Hematopoietic multipotent progenitor cell treated with erythropoietin and hydrocortisone succinate and interleukin-3 and kit ligand, for 15 days (in vitro differentiated cells): ENCODE results near the gene TMEM219.
"Not testable (repeated sequence)": the region's sequence is repeated elsewhere in the genome, so short reads cannot be mapped to it uniquely, and the experiment has no call there.

Experiments used
- DNase-seq: peaks from one replicate; pipeline ENCODE4 v3.0.0-alpha.2; 2015; ENCODE audit warnings: low spot score

TMEM219 gene

GRCh38 chr16:30011714-30012504 is 50.0 kb downstream of the TMEM219 start:
- no peak for DNase-seq

DNA sequence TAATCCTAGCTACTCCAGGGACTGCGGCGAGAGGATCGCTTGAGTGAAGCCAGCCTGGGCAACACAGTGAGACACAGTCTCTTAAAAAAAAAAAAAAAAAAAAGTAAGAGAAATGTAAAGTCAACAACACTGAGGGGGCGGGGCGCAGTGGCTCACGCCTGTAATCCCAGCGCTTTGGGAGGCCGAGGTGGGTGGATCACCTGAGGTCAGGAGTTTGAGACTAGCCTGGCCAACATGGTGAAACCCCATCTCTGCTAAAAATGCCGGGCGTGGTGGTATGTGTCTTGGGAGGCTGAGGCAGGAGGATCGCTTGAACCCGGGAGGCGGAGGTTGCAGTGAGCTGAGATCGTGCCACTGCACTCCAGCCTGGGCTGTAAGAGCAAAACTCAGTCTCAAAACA is 50.7 kb downstream of the TMEM219 start:
- DNase-seq = not testable (repeated sequence)

- DNase-seq = not testable (repeated sequence)
These were observed 53.6 kb downstream of the TMEM219 start for GRCh38 chr16:30015450-30015849.

GRCh38 chr16:30016555-30017276 is 54.8 kb downstream of the TMEM219 start:
- DNase-seq = no peak

DNA sequence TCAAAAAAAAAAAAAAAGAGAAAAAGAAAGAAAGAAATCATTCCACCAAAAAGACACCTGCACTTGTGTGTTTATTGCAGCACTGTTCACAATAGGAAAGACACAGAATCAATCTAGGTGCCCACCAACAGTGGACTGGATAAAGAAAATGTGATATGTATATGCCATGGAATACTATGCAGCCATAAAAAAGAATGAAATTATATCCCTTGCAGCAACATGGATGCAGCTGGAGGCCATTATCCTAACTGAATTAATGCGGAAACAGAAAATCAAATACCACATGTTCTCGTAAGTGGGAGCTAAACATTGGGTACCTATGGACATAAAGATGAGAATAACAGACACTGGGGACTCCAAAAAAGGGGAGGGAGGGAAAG is 55.4 kb downstream of the TMEM219 start:
- no peak for DNase-seq

DNA sequence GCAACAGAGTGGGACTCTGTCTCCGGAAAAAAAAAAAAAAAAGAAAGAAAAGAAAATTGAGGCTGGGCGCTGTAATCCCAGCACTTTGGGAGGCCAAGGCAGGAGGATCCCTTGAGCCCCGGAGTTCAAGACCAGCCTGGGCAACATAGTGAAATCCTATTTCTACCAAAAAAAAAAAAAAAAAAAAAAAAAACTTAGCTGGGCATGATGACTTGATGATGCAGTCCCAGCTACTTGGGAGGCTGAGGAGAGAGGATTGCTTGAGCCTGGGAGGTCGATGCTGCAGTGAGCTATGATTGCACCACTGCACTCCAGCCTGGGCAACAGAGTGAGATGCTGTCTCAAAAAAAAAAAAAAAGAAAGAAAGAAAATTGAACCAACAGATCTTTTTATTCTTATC is 56.1 kb downstream of the TMEM219 start:
- DNase-seq = not testable (repeated sequence)

DNA sequence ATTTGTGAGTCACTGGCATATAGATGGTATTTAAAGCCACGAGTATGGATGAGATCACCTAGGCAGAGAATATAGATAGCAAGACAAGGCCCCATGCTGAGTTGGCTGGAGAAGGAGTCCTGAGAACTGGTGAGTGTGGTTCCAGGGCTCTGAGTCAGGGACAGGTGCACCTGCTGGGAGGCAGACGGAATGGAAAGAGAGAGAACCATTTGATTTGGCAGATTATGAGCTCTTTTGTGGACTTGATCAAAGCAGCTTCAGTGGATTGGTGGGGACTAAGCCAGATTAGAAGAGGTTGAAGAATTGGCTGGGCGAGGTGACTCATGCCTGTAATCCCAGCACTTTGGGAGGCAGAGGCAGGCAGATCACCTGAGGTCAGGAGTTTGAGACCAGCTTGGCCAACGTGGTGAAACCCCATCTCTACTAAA is 56.9 kb downstream of the TMEM219 start:
- no peak for DNase-seq
